Left hindlimb (tissue), 1 donor: ENCODE results near the gene EQTN.
A peak's percentile ranks its signal among the peaks of the same experiment; 100 is the strongest.

ENCODE experiments used
- DNase-seq: peaks from one replicate; pipeline ENCODE4 v3.0.0-alpha.2; 2018

The EQTN gene

DNA sequence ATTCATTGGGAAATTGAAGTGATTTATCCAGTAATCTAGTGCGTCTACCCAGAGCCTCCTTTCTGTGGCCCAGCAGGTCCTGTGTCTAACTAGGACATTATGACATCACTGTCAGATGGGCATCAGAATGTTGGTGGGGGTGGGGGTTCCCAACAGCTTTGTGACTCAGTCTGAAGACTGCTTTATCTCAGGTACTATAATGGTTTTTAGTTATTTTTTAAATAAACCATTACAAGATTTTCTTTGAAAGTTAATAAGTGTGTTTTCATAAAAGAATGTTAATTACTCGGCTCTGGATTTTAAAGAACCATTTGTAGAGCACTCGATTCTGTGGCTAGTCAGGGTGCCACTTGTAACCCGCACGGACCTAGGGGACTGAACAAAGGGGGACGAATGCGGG is at the start of gene EQTN:
Gene EQTN (minus strand): TSS at position 101 of the 400 bp plus-strand sequence. CDS start 95 bp downstream, at position 6.
- no peak for DNase-seq

DNA sequence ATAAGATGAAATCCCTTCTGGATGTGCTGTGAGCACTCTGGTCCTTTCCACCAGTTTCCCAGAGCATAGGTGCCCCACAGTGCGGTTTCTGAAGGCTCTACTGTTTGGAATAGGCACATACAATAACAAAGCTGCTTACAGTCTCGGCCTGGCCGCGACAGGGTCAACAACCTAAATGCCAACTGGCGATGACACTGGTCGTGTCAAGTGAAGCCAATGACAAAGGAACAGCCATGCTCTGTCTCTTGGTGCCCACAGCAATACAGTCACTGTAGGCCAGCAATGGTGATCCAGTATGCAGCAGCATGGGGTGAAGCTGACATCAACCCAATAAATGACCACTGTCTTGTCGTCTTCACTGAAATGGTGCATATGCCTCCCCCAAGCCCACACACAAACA is 47.8 kb upstream of the EQTN start:
- DNase-seq = no peak

DNA sequence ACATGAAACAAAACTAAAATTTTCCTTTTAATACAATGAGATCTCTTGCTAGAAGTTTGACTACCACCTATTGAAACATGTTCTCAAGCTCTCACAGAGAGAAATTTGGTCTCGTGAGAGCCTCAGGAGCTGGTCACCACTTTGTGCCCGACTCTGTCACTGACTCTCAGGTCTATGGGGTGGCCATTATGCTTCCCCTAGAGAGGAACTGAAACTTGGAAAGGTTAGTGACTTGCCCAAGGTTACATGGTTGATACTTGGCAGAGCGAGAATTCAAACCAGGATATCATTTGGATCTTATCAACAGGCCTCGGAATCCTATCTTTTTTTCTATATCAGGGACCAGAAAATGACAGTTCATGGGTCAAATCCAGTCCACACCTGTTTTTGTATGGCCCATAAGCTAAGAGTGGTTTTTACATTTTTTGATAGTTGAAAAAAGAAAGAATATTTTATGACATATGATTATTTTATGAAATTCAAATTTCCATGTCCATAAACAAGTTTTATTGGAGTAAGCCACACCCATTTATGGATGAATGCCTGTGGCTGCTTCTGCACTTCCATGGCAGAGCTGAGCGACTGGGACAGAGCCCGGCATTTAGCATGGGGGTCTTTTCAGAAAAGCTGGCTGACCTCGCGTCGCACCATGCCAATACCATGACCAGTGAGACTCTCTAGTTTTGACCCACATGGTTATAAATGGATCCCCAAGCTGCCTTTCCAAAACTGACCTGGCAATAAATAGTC is 44.8 kb upstream of the EQTN start:
- no peak for DNase-seq

- DNase-seq = no peak
Observed at GRCh38 chr9:27340961-27341511, 44.1 kb upstream of the EQTN start.

- DNase-seq = no peak
Observed at GRCh38 chr9:27340285-27340674, 43.3 kb upstream of the EQTN start.

DNA sequence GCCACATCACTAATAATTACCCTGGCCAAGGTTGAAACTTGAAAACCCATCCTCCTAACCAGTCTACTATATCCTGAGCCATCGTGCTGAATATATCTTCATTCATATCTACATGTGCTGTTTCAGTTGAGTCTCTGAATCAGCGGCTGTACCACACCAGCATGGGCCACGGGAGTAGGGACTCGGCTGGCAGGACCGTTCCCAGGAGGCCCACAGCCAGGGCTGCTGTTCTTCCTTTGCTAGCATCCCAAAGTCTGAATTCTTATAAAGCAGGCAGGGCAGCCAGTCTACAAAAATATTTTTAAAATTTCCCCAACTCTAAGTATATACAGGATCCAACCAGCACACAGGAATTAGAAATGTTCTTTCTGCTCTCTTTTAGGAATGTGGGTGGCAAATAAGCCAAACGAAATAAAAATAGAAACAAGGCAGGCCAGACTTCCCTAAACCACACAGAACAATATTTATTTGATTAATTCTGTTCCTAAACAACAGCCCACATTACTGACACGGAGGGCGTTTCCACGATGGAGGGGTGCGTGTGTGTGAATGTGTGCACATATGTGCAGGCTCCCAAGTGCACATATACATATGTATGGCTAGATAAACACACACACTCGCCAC is 42.8 kb upstream of the EQTN start:
- DNase-seq = no peak

- DNase-seq = no peak
Observed at GRCh38 chr9:27338527-27338903, 41.6 kb upstream of the EQTN start.

- DNase-seq = no peak
Observed at GRCh38 chr9:27337833-27338526, 41.0 kb upstream of the EQTN start.

DNA sequence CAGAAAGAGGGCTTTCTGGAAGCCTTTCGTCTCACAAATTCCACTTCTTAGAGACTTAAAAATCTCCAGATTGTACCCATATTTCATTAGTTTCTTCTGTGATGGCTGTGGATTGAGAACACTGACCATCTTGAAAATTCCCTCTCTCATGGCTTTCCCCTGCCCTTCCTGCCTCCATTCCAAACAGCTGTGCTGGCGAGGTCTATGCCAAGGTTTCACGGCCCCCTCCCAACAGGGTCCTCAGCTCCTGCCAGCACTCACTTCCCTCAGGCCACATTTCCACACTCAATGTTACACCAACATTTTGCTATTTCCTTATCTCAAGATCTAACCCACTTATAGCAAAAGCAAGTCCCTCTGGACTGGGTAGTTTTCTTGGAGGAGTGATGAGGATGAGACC is 40.3 kb upstream of the EQTN start:
- no peak for DNase-seq

DNA sequence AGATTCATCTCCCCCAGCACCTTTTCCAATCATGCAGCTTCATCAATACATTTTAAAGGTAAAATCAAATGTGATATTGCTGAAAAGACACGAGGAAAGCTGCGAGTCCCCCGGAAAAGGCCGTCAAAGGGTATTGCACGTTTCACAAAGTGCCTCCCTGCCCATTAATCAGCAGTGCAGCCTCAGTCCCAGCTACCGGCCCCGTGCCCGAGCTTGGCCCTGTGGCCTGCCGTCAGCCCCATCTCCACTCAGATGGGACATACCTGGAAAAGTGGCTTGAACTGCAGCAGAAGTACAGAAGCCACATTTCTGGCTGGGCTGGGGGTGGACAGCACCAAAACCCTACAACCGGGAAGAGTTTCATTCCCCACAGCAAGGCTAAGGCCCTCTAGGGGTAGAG is 39.9 kb upstream of the EQTN start:
- DNase-seq = no peak

DNA sequence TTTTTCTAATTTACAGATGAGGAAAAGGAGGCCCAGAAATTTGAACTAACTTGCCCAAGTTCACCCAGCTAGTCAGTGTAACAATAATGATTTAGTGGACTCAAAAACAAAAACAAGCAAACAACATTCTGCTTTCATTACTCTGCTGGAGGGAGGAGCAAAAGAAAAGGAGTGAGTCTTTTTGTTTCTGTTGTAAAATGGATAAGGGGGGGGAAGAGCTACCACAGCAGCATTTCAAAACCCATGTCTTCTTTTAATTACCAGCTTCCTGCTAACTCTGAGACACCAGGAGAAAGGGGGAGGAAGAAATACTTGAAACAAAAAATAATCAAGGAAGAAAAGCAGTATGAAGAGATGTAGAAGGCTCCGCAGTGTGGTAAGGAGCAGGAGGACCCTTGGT is 39.2 kb upstream of the EQTN start:
- no peak for DNase-seq

GRCh38 chr9:27335075-27335474 is 38.1 kb upstream of the EQTN start:
- no peak for DNase-seq

DNA sequence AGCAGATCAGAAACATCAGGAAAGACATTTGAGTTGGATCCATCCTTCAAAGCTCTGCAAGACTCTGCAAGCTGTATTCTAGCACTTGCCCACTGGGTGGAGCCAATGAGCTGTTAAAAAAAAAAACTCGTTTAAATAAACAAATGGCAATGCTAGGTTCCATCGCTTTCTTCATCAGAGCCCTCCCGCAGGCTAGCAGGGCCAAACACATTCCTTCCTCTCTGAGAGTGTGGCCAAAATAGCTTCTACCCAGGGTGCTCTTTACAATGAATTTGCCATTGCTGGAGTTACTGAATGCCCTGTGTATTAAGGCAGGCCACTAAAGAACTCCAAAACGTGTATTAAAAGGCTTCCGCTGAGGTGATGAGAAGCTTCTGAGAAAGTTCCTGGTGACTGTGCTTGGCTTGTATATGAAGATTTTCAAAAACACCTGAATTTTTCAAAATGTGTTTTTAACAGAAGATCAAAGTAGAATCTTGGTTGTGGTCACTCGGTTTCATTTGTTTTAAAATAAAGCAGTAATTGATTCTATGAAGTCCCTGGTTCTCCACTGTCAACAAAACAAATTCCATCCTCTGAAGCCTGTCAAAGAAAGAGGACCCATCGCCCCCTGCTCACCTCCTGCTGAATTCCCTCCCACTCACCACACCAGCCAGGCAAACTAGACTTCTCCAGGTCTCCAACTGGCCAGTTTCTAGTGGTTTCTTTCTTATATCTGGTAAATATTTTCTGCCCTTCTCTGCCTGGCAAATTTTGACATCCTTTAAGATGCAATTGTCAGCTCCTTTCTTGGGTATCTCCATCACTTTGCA is 36.5 kb upstream of the EQTN start:
- DNase-seq = peak; percentile 69

DNA sequence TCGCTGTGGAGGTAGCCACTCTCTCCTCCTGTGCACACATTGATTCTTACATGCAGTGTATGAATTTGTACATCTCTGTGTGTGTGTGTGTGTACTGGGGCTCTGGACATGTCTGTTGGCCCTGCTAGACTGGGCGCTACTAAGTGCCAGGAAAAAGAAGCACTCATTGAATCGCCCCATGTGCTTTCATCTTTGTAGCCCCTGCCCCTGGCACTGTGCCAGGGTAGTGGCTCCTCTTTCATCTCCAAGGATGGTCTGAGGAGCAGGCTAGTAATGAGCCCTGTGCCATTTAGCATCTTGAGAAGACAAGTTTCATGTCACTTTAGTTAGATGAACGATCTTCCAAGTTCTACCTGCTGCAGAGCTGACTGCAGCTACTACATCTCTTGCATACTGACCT is 34.4 kb upstream of the EQTN start:
- no peak for DNase-seq

DNA sequence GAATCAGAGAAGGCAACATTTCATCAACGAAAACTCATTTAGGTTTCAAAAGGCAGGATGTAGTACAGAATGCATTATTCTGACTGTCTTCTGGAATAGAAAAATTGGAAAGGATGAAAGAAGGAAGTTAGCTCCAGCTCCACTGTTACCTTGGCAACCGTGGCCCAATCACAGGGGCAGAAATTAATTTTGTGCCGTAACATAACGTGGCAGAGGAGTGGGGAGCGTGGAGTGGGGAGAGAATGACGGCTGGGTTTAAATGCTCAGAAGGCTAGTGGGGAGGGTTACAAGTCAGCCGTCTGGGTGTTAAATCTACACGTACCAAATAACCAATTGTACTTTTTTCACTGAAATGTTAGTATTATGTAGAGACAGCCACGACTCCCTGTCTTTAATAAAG is 32.3 kb upstream of the EQTN start:
- no peak for DNase-seq

GRCh38 chr9:27328483-27328882 is 31.5 kb upstream of the EQTN start:
- no peak for DNase-seq

DNA sequence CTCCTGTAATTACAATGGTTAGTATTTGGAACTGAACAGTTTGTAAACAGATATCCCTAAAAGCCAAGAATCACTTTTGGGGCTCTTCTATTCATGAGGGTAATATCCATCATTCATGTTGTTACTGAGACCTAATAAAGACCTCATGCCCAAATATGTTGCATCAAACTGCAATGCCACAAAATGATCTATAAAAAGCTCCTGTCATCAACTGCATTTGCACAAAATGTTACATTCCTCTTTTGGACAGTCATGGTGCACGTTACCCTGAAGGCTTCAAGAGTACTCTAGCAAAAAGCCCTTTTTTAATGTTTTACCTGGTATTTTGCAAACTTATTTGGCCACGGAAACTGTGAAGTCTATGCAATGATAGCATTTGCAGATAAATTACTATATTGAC is 14.2 kb upstream of the EQTN start:
- DNase-seq = no peak

- no peak for DNase-seq
Observed at GRCh38 chr9:27310582-27310981, 13.6 kb upstream of the EQTN start.

- no peak for DNase-seq
Observed at GRCh38 chr9:27308691-27309390, 11.9 kb upstream of the EQTN start.

DNA sequence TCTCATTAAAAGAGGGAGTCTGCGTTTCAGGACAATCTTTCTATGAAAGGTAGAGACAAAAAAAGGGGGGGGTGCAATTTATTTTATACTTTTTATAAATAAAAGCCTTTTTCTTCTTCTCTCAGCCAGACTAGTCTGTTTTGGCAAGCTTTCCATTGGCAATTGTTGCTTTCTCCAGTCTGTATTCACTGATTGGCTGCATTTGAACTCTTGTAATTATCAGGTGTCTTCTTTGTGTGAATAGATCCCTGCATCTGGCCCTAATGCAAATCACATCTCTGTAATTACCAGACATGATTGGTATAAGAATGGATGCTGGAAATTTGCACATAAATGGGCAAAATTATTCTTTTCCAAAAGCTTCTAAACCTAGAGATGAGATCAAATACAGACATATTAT is 7.6 kb upstream of the EQTN start:
- DNase-seq = no peak

DNA sequence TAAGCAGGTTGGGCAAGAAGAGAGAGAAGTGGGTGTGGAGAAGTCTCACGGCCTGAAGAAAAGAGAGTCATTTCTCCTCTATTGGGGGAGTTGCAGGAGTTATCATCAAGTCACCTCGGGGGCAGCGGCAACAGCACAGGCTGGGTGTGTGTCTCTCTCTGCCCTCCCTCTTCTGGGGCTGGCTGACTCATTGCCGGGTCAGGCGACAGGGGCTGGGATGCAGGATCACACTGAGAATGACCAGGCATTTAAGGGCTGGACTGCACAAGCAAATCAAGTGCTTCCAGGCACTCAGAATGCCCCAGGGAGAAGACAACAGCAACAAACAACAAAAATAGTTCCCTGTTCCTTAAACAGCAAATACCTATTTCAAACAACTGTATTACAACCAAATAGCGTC is 6.3 kb upstream of the EQTN start:
- DNase-seq = no peak

DNA sequence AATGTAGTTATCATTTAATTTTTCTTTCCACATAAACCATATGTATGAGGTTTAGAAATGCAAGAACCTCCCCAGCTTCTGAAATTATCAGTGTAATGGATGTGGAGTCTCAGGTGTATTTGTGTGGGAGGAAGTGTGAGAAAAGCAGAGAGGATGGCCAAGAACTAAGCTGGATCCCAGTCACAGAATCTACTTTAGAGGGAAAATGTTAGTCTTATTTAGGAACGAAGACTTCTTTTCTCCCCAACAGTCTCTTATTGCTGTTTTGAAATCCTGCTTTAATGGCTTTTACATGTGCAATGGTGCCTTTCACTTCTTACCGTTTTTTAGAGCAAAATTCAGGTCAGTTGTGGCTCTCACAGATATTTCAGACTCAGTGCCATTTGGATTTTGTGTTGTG is 3.0 kb downstream of the EQTN start:
- DNase-seq = no peak
